Stomach (tissue), 4 donors: ENCODE measurements around the gene KPNA1.

Experiments used
- CTCF ChIP-seq, 7 experiments: fragments of 450-650 bp in 4 of 7; fragments of 200-600 bp in 3 of 7; sonication (generic) in 3 of 7; IDR thresholded peaks; one replicate each; pipeline ENCODE4 v1.5.1; 2016 to 2019; ENCODE audit warnings: antibody characterized with exemption in 7 of 7, control low read depth in 2 of 7, mild to moderate bottlenecking in 1 of 7
- EP300 ChIP-seq: sonication (generic); formaldehyde crosslinking; IDR thresholded peaks from one replicate; pipeline ENCODE4 v1.6.1; 2017; ENCODE audit warnings: antibody characterized with exemption
- POLR2A ChIP-seq, 4 donors: fragments of 450-650 bp; IDR thresholded peaks; one replicate each; pipeline ENCODE4 v1.6.1; 2016; ENCODE audit warnings: antibody characterized with exemption in 4 of 4, control low read depth in 2 of 4, mild to moderate bottlenecking in 1 of 4, moderate library complexity in 1 of 4
- POLR2AphosphoS5 ChIP-seq, 3 donors: sonication (generic); formaldehyde crosslinking; IDR thresholded peaks; one replicate each; pipeline ENCODE4 v1.6.1; 2016; ENCODE audit warnings: antibody characterized with exemption in 3 of 3

DNA sequence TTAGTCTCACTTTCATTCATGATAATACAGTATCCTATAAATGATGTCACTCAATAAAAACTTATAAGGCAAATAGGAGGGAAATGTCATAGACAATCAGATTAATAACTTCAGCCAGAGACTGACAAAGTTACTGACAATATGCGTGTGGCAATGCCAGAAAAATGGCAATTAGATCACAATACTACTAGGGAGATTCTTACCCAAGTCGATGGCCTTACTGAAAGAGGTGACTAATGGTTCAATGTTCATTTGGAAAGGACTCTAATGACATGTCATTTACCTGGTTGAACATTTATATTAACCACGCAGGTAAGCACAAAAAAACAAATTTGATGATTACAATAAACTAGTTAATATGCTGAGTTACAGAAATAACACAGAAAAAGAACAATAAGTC lies 52.9 kb downstream of the KPNA1 start:
- TF ChIP-seq CTCF (IDR thresholded peaks at IDR 0.05) (no peak), POLR2A (IDR thresholded peaks at IDR 0.05) (no peak), POLR2AphosphoS5 (IDR thresholded peaks at IDR 0.05) (no peak), EP300 (no peak)
